ENCODE measurements around the gene OLFML1. TPM values are rescaled to one million over a fixed set of nuclear protein-coding genes. Genes with fewer than 3 reads are reported as not detected.

OLFML1 gene
- total RNA-seq, 1 donor from 2014 or later = 5.3 TPM

DNA sequence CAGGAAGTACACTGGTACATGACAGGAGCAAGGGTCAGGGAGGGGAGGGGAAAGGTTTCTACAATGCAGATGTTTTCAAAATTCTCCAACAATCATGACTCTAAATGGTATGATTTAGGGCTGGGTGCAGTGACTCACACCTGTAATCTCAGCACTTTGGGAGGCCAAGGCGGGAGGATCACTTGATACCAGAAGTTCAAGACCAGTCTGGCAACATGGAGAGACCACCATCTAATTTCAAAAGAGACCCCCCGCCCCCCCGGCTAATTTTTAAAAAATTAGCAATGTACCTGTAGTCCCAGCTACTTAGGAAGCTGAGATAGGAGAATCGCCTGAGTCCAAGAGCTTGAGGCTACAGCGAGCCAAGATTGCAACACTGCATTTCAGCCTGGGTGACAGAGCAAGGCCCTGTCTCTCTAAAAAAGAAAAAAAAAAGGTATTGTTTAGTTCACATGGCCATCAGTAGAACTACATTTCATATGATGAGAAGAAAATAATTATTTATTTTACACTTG lies 15.9 kb upstream of the OLFML1 start:
- no peak for DNase-seq (ENCODE audit: low spot score)
- intact Hi-C loops (cut with DNase I) = no loop called here

DNA sequence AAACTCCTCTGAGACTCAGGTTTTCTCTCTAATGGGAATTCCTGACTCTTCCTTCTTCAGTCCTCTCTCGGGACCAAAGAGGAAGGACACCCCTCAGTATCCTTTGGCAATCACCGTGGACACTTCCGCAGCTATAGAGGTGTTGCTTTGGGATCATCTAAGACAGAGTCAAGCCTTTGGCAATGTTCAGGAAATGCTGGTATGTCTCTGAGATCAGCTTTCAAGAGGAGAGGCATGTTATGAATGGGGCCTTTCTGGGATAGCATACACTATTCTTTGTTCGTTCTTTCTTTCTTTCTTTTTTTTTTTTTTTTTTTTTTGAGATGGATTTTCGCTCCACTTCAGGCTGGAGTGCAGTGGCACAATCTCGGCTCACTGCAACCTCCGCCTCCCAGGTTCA lies 14.2 kb upstream of the OLFML1 start:
- DNase-seq (ENCODE audit: low spot score) = no peak
- intact Hi-C loops (cut with DNase I) = no loop called here

DNA sequence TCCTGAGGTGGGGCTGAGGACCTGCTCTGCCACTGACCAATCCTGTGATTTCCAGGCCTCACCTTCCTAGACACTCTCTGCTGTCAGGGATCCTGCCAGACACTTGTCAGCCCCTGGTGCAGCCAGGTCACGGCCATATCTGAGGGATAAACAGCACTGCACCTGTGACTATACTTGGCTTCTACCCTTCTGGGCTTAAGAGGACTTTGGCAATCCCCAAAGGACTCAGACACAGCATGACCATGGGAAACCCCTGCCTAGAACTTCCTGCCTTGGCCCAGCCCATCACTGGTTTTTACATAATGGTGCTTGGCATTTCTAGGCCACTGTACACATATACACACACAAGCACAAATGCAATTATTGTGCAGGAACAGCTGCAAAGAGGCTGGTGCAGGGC lies 11.6 kb upstream of the OLFML1 start:
- no peak for DNase-seq (ENCODE audit: low spot score)
- intact Hi-C loops (cut with DNase I) = no loop called here

DNA sequence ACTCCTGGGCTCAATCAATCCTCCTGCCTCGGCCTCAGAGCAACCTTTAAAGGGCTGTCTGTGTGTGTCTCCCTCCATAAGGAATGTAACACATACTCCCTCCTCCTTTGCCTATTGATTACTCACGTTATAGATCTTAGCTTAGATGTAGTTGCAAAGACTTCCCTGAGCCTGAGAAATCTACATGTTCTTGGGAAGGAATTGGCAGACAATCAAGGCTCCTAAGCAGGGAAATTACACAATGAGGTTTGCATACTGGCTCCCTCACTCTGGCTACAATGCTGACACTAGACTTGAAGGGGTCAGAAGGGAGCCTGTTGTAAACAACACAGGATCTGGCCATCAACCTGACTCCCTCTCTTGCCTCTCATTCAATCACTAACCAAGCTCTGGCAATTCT lies 5.2 kb upstream of the OLFML1 start:
- intact Hi-C loops (cut with DNase I) = no loop called here

GRCh38 chr11:7484131-7484530 lies 1.2 kb upstream of the OLFML1 start:
- DNase-seq (ENCODE audit: low spot score) = no peak
- intact Hi-C loops (cut with DNase I) = no loop called here

More for the DNA sequence above, 5.2 kb upstream of the OLFML1 start:
- no peak for DNase-seq (ENCODE audit: low spot score)

DNA sequence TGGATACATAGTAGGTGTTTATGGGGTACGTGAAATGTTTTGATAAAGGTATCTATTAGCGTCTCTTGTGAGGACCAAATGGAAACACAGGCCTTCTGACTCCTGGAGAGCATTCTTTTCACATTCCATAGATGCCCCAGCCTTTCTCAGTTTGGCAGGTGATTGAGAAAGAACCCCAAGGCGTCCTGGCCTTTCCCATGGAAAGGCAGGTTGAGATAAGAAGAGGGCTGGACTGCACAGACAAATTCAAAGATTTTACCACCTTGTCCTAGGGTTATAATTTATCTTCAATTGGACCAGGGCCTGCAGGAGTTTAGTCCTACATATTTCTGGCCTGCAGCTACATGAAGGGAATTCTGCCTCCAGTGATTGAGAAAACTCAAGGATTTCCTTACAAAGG lies 661 bp upstream of the OLFML1 start:
- no peak for DNase-seq (ENCODE audit: low spot score)
- intact Hi-C loops (cut with DNase I) = no loop called here

DNA sequence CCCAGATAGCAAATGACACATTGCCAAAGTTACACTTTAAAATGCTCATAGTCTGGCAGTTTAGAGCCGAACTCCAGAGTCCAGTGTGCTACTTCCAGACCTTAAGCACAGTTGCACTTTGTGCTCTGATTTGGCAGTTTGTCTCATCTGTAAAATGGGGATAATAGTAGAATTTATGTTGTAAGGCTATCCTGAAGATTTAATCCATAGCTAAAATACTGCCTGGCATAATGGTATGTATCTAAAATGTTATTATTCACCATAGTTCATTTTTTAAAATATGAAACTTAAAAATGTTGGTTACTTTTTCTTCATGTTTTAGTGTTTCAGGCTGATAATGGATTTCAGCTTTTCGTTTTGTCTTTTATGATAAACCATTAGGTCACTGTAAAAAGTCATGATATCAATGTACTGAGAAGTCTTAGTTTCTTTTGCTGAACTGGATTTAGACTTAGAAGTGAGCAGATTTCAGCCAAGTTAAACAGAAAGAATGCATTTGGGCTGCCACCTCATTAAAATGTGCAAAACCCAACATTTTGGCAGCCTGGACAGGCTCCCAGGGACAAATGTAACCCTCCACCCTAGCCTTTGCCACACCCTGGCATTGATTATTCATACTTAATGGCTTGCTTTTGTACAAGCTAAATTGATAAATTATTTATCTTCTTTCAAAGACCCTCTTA lies 933 bp downstream of the OLFML1 start:
- no peak for DNase-seq (ENCODE audit: low spot score)

GRCh38 chr11:7486781-7487140 lies 1.5 kb downstream of the OLFML1 start:
- no peak for DNase-seq (ENCODE audit: low spot score)
- intact Hi-C loops (cut with DNase I) = no loop called here

More for the DNA sequence above, 933 bp downstream of the OLFML1 start:
- intact Hi-C loops (cut with DNase I) = no loop called here

DNA sequence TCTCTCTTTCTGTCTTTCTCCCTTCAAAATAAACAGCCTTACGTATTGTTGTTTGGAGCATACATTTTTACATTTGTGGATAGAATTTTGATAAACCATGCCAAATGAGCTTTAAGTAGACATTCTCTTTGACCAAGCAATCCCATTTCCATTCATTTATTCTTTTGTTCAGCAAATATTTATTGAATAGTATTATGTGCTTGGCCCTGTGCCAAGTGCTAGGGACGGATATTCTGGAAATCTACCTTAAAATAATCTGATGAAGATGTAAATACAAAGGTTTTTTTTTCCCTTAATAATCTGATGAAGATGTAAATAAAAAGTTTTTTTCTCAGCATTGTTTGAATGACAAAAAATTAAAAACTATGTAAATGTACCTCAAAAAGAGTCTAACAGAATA lies 2.1 kb downstream of the OLFML1 start:
- intact Hi-C loops (cut with DNase I) = no loop called here
- DNase-seq (ENCODE audit: low spot score) = no peak

DNA sequence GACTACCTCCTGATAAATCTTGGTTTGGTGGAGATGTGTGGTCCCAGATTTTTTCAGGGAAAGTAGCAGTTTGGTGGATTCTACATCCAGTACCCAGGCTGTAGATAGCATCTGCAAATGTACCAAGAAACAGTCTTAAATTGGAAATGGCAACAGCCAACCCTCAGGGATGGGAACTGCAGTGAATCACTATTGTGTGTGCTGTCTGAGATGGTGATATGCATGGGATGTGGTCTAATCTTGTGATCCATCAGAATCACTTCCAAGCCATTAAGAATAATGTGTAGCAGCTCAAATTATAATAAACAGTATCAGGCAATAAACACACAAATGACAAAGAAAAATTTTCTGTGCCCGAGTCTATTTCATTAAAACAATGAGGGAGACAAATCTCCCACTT lies 3.4 kb downstream of the OLFML1 start:
- intact Hi-C loops (cut with DNase I) = no loop called here
- no peak for DNase-seq (ENCODE audit: low spot score)

- no peak for DNase-seq (ENCODE audit: low spot score)
- intact Hi-C loops (cut with DNase I) = no loop called here
Measured at GRCh38 chr11:7489376-7489775, 4.1 kb downstream of the OLFML1 start.

- DNase-seq (ENCODE audit: low spot score) = no peak
- intact Hi-C loops (cut with DNase I) = no loop called here
Measured at GRCh38 chr11:7490054-7490453, 4.7 kb downstream of the OLFML1 start.

DNA sequence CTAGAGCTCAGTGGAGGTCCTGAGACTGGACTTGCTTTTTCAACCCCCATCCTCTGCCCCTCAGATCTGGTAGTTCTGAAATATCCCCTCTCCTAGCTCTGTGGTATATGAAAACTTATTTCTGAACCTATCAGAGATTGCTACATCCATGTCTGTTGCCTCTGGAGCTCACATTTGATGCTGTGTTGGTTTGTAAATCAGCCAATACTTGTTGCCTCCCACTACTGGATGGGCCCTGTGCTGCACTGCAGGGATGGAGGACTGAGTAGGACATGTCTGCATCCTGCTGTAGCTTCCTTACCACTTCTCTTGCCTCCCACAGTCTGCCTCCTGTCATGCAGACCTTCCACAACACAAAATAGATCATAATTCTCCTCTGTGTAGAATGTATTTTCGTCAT lies 5.2 kb downstream of the OLFML1 start:
- intact Hi-C loops (cut with DNase I) = no loop called here

DNA sequence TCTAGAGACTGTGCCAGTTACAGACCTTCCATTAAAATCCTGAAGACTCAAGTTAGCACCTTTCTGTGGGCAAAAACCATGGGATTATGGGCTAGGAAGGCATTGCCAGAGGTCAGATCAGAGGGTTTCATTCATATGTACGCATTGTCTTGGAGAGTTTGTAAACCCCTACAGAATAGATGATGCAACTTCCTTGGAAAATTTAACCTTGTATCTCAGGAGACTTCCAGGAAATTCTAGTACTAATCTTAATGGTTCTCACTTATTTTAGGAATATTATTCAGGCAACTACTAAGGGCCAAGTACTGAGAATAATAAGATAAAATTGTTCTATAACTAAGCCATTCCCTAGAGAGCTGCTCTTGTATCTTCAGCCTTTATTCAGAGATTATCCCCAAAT lies 6.9 kb downstream of the OLFML1 start:
- intact Hi-C loops (cut with DNase I) = no loop called here
- no peak for DNase-seq (ENCODE audit: low spot score)

More for the DNA sequence above, 5.2 kb downstream of the OLFML1 start:
- no peak for DNase-seq (ENCODE audit: low spot score)

GRCh38 chr11:7493670-7494069 lies 8.4 kb downstream of the OLFML1 start:
- intact Hi-C loops (cut with DNase I) = no loop called here
- no peak for DNase-seq (ENCODE audit: low spot score)

DNA sequence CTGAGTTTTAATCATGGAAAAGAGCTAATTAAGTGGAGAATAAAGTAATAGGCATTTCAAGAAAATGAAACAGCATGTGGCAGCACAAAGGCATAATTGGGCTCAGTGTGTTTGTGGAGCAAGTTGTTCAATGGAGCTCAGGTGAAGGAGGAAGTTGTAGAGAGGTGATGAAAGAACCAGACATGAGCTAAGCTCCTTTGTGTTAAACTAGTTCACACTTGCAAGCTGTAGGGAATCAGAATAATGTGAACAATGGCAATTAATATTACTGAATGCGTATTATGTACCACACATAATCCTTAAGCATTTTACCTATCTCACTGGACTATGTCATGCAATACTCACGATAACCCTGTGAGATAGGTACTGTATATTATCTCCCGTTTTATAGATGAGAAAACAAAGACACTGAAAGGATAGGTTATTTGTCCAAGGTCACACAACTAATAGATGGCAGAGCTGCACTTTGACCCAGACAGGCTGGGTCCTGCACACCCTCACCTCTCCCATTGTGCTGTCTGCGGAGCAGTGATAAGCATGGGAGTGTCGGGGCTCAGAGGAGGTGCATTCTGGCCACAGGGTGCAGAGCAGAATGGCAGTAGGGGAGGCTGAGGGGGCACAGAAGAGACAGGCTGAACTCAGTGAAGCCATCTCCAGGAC lies 8.9 kb downstream of the OLFML1 start:
- DNase-seq (ENCODE audit: low spot score) = no peak
- intact Hi-C loops (cut with DNase I) = no loop called here

GRCh38 chr11:7495882-7496551 lies 10.7 kb downstream of the OLFML1 start:
- DNase-seq (ENCODE audit: low spot score) = no peak
- intact Hi-C loops (cut with DNase I) = no loop called here

GRCh38 chr11:7498193-7498592 lies 12.9 kb downstream of the OLFML1 start:
- no peak for DNase-seq (ENCODE audit: low spot score)
- intact Hi-C loops (cut with DNase I) = no loop called here

GRCh38 chr11:7499081-7499480 lies 13.8 kb downstream of the OLFML1 start:
- no peak for DNase-seq (ENCODE audit: low spot score)
- intact Hi-C loops (cut with DNase I) = no loop called here

DNA sequence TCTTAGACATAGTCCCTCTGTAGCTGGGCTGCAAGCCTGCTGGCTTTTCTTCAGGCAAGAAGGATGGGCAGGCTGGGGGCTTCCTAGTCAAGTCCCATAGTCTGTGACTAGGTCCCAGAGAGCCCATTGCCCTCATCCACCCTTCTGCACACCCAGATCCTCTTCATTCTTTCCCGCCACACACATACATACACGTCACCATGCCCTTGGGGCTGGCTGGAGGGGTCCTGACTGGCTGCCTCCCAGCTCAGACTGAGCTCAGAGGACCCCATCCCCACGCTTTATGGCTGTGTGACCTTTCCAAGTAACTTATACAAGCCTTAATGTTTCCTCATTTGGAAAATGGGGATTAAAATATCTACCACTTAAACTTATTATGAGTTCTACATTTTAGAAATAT lies 14.9 kb downstream of the OLFML1 start:
- no peak for DNase-seq (ENCODE audit: low spot score)
- intact Hi-C loops (cut with DNase I) = no loop called here

GRCh38 chr11:7501251-7501650 lies 15.9 kb downstream of the OLFML1 start:
- no peak for DNase-seq (ENCODE audit: low spot score)
- intact Hi-C loops (cut with DNase I) = no loop called here

Measured in cardiac septum (tissue), 1 donor.